Kasumi-1 (cell line): ENCODE data around the gene SLC22A9.

Experiments used
- DNase-seq, 2 experiments: peaks; one replicate each; lab custom pipeline; 2025; lab: John Stamatoyannopoulos, UW

The SLC22A9 gene

GRCh38 chr11:63445118-63445517 is 75.5 kb downstream of the SLC22A9 start:
- DNase-seq = no peak

DNA sequence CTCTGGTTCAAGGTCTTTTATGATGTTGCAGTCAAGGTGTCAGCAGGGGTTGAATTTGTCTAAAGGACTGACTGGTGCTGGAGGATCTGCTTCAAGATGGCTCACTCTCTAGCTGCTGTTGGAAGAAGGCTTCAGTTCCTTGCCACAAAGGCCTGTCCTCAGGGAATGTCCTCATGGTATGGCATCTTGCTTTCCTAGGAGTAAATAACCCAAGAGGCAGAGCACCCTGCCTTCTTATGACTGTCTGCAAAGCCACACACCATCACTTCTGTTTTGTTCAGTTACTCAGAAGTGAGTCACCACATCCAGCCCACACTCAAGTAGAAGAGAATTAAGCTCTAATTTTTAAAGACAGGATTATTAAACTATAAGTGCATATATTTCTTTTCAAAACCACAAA is 76.1 kb downstream of the SLC22A9 start:
- DNase-seq = no peak

DNA sequence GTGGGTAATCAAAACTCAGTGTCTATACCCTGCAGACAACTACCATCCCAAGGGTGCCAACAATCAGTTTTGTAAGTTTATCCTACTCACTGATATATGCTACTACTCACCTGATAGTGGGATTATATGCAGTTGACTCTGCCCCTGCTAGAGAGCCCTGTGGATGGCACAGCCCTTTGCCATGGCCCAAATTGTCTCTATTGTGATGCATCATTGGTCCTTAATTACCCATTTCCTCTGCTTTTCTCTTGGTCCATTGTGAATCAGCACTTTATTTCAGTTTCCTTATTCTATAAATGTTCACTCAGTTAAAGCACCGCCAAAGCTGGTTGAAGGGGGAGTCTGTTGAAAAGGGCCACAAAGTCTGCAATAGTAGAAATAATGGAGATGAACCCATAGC is 79.1 kb downstream of the SLC22A9 start:
- DNase-seq = no peak

GRCh38 chr11:63459586-63459985 is 90.0 kb downstream of the SLC22A9 start:
- no peak for DNase-seq
